Liver (tissue), 9 donors: ENCODE results near the gene PACSIN2. TPM values are rescaled to one million over a fixed set of nuclear protein-coding genes. Genes with fewer than 3 reads are reported as not detected.

Source experiments
- DNase-seq: peaks from one replicate; pipeline ENCODE4 v3.0.0-alpha.2; 2017; ENCODE audit warnings: low spot score
- H3K27ac ChIP-seq, 2 donors: one replicate each; pipeline ENCODE4 v1.7.0; 2013; ENCODE audit warnings: inconsistent platforms in 2 of 2, low read length in 2 of 2, control low read depth in 1 of 2, low read depth in 1 of 2, mild to moderate bottlenecking in 1 of 2
- H3K27me3 ChIP-seq, 4 donors: one replicate each; pipeline versions ENCODE4 v1.6.1 to v1.7.0; 2013; ENCODE audit warnings: low read length in 3 of 4, inconsistent platforms in 1 of 4, mild to moderate bottlenecking in 1 of 4, moderate library complexity in 1 of 4; ENCODE audit not compliant: control insufficient read depth in 4 of 4, insufficient read depth in 4 of 4
- H3K36me3 ChIP-seq, 4 donors: one replicate each; pipeline versions ENCODE4 v1.6.1 to v1.7.0; 2013; ENCODE audit warnings: low read length in 3 of 4, mild to moderate bottlenecking in 3 of 4, low read depth in 1 of 4, moderate library complexity in 1 of 4; ENCODE audit not compliant: control insufficient read depth in 4 of 4, insufficient read depth in 3 of 4
- H3K4me1 ChIP-seq, 4 donors: one replicate each; pipeline versions ENCODE4 v1.6.1 to v1.7.0; 2013; ENCODE audit warnings: low read length in 3 of 4, mild to moderate bottlenecking in 3 of 4, moderate library complexity in 1 of 4; ENCODE audit not compliant: control insufficient read depth in 4 of 4, insufficient read depth in 4 of 4
- H3K4me3 ChIP-seq, 3 donors: one replicate each; pipeline versions ENCODE4 v1.6.1 to v1.7.0; 2013; ENCODE audit warnings: low read length in 3 of 3, control low read depth in 1 of 3, low read depth in 1 of 3, mild to moderate bottlenecking in 1 of 3
- H3K9ac ChIP-seq, 2 donors: one replicate each; pipeline ENCODE4 v1.7.0; 2013; ENCODE audit warnings: low read length in 2 of 2, mild to moderate bottlenecking in 2 of 2, moderate library complexity in 2 of 2, control low read depth in 1 of 2, low read depth in 1 of 2
- H3K9me3 ChIP-seq, 4 donors: one replicate each; pipeline versions ENCODE4 v1.6.1 to v1.7.0; 2013; ENCODE audit warnings: low read length in 3 of 4; ENCODE audit not compliant: control insufficient read depth in 4 of 4
- ATF3 ChIP-seq: IDR thresholded peaks from 2 replicates; pipeline ENCODE4 v1.6.1; 2016; ENCODE audit warnings: antibody characterized with exemption
- CTCF ChIP-seq: fragments of 150-350 bp; IDR thresholded peaks from 2 replicates; pipeline ENCODE4 v1.5.1; 2017; ENCODE audit warnings: improper control_type of control experiment, low read depth, low read length; ENCODE audit not compliant: missing input control
- EGR1 ChIP-seq, 2 donors: IDR thresholded peaks; 2 replicates each; pipeline ENCODE4 v1.6.1; 2016 to 2018; ENCODE audit warnings: antibody characterized with exemption in 2 of 2, low read depth in 2 of 2
- FOXA1 ChIP-seq: IDR thresholded peaks from 2 replicates; pipeline ENCODE4 v1.6.1; 2016; ENCODE audit warnings: antibody characterized with exemption
- FOXA2 ChIP-seq: IDR thresholded peaks from 2 replicates; pipeline ENCODE4 v1.6.1; 2016; ENCODE audit warnings: antibody characterized with exemption
- GABPA ChIP-seq, 2 donors: IDR thresholded peaks in 1 of 2; conservative IDR thresholded peaks in 1 of 2; 2 replicates each; pipeline ENCODE4 v1.6.1; 2016; ENCODE audit warnings: antibody characterized with exemption in 2 of 2, mild to moderate bottlenecking in 1 of 2, moderate library complexity in 1 of 2
- HNF4A ChIP-seq, 2 donors: conservative IDR thresholded peaks; 2 replicates each; pipeline ENCODE4 v1.6.1; 2016; ENCODE audit warnings: antibody characterized with exemption in 2 of 2, mild to moderate bottlenecking in 2 of 2
- HNF4G ChIP-seq: IDR thresholded peaks from 2 replicates; pipeline ENCODE4 v1.6.1; 2016; ENCODE audit warnings: antibody characterized with exemption
- MAX ChIP-seq: IDR thresholded peaks from 2 replicates; pipeline ENCODE4 v1.6.1; 2016; ENCODE audit warnings: antibody characterized with exemption
- NR2F2 ChIP-seq: IDR thresholded peaks from 2 replicates; pipeline ENCODE4 v1.6.1; 2016; ENCODE audit warnings: antibody characterized with exemption
- RAD21 ChIP-seq, 2 donors: IDR thresholded peaks; 2 replicates each; pipeline ENCODE4 v1.6.1; 2016; ENCODE audit warnings: antibody characterized with exemption in 2 of 2, mild to moderate bottlenecking in 2 of 2
- REST ChIP-seq: IDR thresholded peaks from 2 replicates; pipeline ENCODE4 v1.6.1; 2016; ENCODE audit warnings: antibody characterized with exemption, mild to moderate bottlenecking
- RXRA ChIP-seq, 2 donors: IDR thresholded peaks; 2 replicates each; pipeline ENCODE4 v1.6.1; 2017 to 2018; ENCODE audit warnings: antibody characterized with exemption in 2 of 2, mild to moderate bottlenecking in 1 of 2
- TAF1 ChIP-seq: conservative IDR thresholded peaks from 2 replicates; pipeline ENCODE4 v1.6.1; 2016; ENCODE audit warnings: antibody characterized with exemption, mild to moderate bottlenecking
- ZBTB33 ChIP-seq: IDR thresholded peaks from 2 replicates; pipeline ENCODE4 v1.6.1; 2016; ENCODE audit warnings: antibody characterized with exemption
- WGBS: extraction: QIAGEN DNeasy Blood & Tissue Kit; methylation state at CpG from one replicate; pipeline ENCODE4 v1.1.7; 2013; 5-methylcytosine and 5-hydroxymethylcytosine counted together
- polyA plus RNA-seq, 2 donors: library from polyadenylated mRNA; stranded (reverse) in 1 of 2; unstranded in 1 of 2; fragments of 200-250 nt in 1 of 2; fragments of >200 nt in 1 of 2; fragmentation: Nextera tagmentation in 1 of 2; extraction: Ambion mirVana in 1 of 2; gene quantifications; one replicate each; pipeline versions ENCODE4 v1.2.1 to v1.2.3, GENCODE V29; 2013 to 2015
- total RNA-seq, 2 donors: library from RNA; depleted of rRNA; stranded (reverse); fragments of >200 nt; gene quantifications; one replicate each; pipeline ENCODE4 v1.2.3, GENCODE V29; 2014
- donor health status: healthy.
- donor health status: healthy.
- donor health status: healthy.
- donor health status: healthy.
- donor health status: healthy.

Gene PACSIN2
- total and polyA plus RNA-seq, 4 donors: 9.1 to 31.4 (median 17.0) TPM

- Histone ChIP-seq H3K27ac (no peak overlapping the region), H3K4me1 (peaks cover 10 to 38% (median 27%) of the 10 kb centered on the region in 4 donors), H3K9me3 (no peaks in the 10 kb centered on the region), H3K9ac (no peak overlapping the region), H3K27me3 (no peaks in the 10 kb centered on the region), H3K36me3 (peaks cover 11 to 44% (median 24%) of the 10 kb centered on the region in 4 donors), H3K4me3 (no peak overlapping the region)
- no peak for TF ChIP-seq FOXA1
- no peak for TF ChIP-seq GABPA (IDR thresholded peaks at IDR 0.05 in 1 of 2, conservative IDR thresholded peaks at IDR 0.05 in 1 of 2)
- TF ChIP-seq ATF3: no peak
- no peak for TF ChIP-seq MAX
- TF ChIP-seq TAF1: no peak
- no peak for TF ChIP-seq FOXA2
- TF ChIP-seq HNF4A (conservative IDR thresholded peaks at IDR 0.05): no peak
- TF ChIP-seq RXRA (IDR thresholded peaks at IDR 0.05): no peak
- no peak for DNase-seq
- WGBS: 90% methylated on average over 12 of the region's 12 CpGs
These were observed 137.2 kb downstream of the PACSIN2 start for GRCh38 chr22:42877597-42878340.

GRCh38 chr22:42877158-42877557 lies 137.8 kb downstream of the PACSIN2 start:
- no peak overlapping the region for H3K27ac ChIP-seq
- 90% methylated on average over 8 of the region's 8 CpGs for WGBS
- no peaks in the 10 kb centered on the region for H3K9me3 ChIP-seq
- H3K27me3 ChIP-seq: no peaks in the 10 kb centered on the region
- no peak overlapping the region for H3K4me3 ChIP-seq
- TF ChIP-seq EGR1 (IDR thresholded peaks at IDR 0.05; ENCODE audit: low read depth in 2 of 2) (no peak), TAF1 (no peak), RAD21 (IDR thresholded peaks at IDR 0.05) (no peak), REST (no peak), ATF3 (no peak), MAX (no peak), HNF4G (no peak), CTCF (no peak), HNF4A (conservative IDR thresholded peaks at IDR 0.05) (no peak), ZBTB33 (no peak), NR2F2 (no peak), RXRA (IDR thresholded peaks at IDR 0.05) (no peak)
- H3K36me3 ChIP-seq: peaks cover 16 to 50% (median 24%) of the 10 kb centered on the region in 4 donors
- no peak for DNase-seq
- H3K4me1 ChIP-seq: peaks cover 10 to 32% (median 25%) of the 10 kb centered on the region in 4 donors
- H3K9ac ChIP-seq: no peak overlapping the region
